ENCODE data around the gene ALOXE3. TPM values are rescaled to one million over a fixed set of nuclear protein-coding genes. Genes with fewer than 3 reads are reported as not detected.
"Not testable (repeated sequence)": the region's sequence is repeated elsewhere in the genome, so short reads cannot be mapped to it uniquely, and the experiment has no call there.

The ALOXE3 gene
- total RNA-seq, 1 donor from 2014 or later, result not detected

DNA sequence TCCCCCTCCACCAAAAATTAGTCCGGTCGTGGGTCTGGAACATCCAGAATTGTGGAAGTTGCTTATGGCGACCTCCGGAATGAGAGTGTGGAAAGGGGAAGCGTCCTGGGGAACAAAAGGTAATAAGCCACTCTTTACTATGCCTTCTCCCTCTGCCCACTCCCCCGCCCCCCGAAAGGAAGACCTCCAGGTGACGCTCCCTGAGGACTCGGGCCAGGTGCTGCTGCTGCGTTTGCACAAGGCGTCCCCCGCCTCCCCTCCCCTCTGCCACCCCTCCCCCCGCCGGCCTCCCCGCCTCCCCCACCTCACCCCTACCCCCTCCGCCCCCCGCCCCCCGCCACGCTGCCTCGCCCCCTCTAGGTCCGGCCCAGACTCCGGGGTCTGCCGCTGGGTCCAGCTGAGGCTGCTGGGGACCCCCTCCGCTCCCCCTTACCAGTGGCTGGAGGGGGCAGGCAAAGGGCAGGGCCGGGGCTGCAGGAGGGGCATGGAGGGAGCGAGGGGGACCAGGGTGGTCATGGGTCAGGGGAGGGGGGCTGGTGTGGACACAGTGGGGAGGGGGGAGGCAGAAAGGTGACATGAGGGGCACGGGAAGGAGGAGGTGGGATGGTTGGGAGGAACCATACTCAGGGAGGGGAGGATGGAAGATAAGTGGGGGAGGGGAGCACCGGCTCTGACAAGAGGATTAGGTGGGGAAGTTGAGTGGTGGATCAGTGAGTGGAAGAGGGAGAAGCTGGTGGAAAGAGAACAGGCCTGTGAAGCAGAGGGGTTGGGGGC, 54.4 kb downstream of the ALOXE3 start:
- Histone ChIP-seq H3K36me3 (ENCODE audit: control insufficient read depth in 3 of 3, insufficient read depth in 3 of 3, low read length in 3 of 3) (no peaks in the 10 kb centered on the region), H3K9ac (ENCODE audit: low read depth in 1 of 3, low read length in 3 of 3) (no peak overlapping the region), H3K4me1 (ENCODE audit: control insufficient read depth in 3 of 3, insufficient read depth in 3 of 3, low read length in 3 of 3) (peaks cover 7 to 9% (median 8%) of the 10 kb centered on the region in 3 donors), H3K9me3 (ENCODE audit: control insufficient read depth in 3 of 3, low read length in 3 of 3) (no peaks in the 10 kb centered on the region), H3K4me3 (ENCODE audit: low read length in 3 of 3) (no peak overlapping the region), H3K27me3 (ENCODE audit: control insufficient read depth in 3 of 3, insufficient read depth in 3 of 3, low read length in 3 of 3) (peaks cover 42 to 45% (median 43%) of the 10 kb centered on the region in 3 donors), H3K27ac (ENCODE audit: low read depth, low read length) (no peak overlapping the region)

DNA sequence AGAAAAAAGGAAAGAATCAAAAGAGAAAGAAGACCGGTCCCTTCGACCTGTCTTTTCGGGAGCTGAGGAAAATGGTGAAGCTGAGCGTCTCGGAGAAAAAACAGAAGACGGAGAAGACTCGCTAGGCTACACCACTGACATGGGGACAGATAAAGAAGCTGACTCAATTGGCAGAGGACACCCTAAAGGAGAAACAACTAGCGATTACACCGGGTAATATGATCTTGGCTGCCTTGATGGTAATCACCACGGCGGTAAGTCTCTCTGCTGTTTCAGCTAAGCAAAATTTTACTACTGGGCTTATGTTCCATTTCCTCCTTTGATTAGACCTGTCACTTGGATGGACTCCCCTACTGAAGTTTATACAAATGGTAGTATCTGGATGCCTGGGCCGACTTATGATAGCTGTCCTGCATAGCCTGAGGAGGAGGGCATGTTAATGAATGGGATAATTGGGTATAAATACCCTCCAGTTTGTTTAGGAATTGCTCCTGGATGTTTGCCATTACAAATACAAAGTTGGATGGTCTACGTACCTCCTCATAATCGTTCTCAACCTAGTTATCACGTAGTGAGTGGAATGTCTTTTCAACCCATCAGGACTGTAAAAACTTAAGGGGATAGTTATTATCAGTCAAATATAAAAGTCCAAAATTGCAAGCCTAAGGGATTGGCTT, 55.4 kb downstream of the ALOXE3 start:
- peaks cover 49 to 50% (median 49%) of the 10 kb centered on the region in 3 donors for H3K27me3 ChIP-seq (ENCODE audit: control insufficient read depth in 3 of 3, insufficient read depth in 3 of 3, low read length in 3 of 3)
- H3K4me1 ChIP-seq (ENCODE audit: control insufficient read depth in 3 of 3, insufficient read depth in 3 of 3, low read length in 3 of 3), result peaks cover 7 to 9% (median 8%) of the 10 kb centered on the region in 3 donors
- peak overlapping the region in 1 of 3 donors; percentile 26 for H3K4me3 ChIP-seq (ENCODE audit: low read length in 3 of 3)
- no peaks in the 10 kb centered on the region for H3K36me3 ChIP-seq (ENCODE audit: control insufficient read depth in 3 of 3, insufficient read depth in 3 of 3, low read length in 3 of 3)
- no peak overlapping the region for H3K9ac ChIP-seq (ENCODE audit: low read depth in 1 of 3, low read length in 3 of 3)
- H3K9me3 ChIP-seq (ENCODE audit: control insufficient read depth in 3 of 3, low read length in 3 of 3), result no peaks in the 10 kb centered on the region
- no peak overlapping the region for H3K27ac ChIP-seq (ENCODE audit: low read depth, low read length)

DNA sequence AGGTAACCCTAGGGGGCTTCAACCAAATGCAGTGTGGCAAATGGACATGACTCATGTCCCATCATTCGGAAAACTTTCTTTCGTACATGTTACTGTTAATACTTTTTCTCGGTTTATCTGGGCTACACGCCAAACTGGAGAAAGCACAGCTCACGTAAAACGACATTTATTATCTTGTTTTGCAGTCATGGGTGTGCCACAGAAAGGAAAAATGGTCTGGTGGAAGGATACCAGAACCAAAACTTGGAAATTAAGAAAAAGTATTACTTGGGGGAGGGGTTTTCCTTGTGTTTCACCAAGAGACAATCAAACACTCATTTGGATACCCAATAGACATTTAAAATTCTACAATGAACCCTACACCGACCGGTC, 55.9 kb downstream of the ALOXE3 start:
- Histone ChIP-seq H3K9me3 (ENCODE audit: control insufficient read depth in 3 of 3, low read length in 3 of 3) (no peaks in the 10 kb centered on the region), H3K27ac (ENCODE audit: low read depth, low read length) (no peak overlapping the region), H3K4me1 (ENCODE audit: control insufficient read depth in 3 of 3, insufficient read depth in 3 of 3, low read length in 3 of 3) (peaks cover 7 to 14% (median 8%) of the 10 kb centered on the region in 3 donors), H3K36me3 (ENCODE audit: control insufficient read depth in 3 of 3, insufficient read depth in 3 of 3, low read length in 3 of 3) (no peaks in the 10 kb centered on the region), H3K4me3 (ENCODE audit: low read length in 3 of 3) (peak overlapping the region in 1 of 3 donors; percentile 26), H3K27me3 (ENCODE audit: control insufficient read depth in 3 of 3, insufficient read depth in 3 of 3, low read length in 3 of 3) (peaks cover 51 to 52% (median 51%) of the 10 kb centered on the region in 3 donors), H3K9ac (ENCODE audit: low read depth in 1 of 3, low read length in 3 of 3) (no peak overlapping the region)

DNA sequence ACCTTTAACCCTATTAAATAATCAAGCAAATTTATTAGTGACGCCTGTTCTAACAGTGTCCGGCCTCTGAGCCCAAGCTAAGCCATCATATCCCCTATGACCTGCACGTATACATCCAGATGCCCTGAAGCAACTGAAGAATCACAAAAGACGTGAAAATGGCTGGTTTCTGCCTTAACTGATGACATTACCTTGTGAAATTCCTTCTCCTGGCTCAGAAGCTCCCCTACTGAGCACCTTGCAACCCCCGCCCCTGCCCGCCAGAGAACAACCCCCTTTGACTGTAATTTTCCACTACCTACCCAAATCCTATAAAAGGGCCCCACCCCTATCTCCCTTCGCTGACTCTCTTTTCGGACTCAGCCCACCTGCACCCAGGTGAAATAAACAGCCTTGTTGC, 56.5 kb downstream of the ALOXE3 start:
- H3K27me3 ChIP-seq (ENCODE audit: control insufficient read depth in 3 of 3, insufficient read depth in 3 of 3, low read length in 3 of 3), result peaks cover 51 to 52% (median 52%) of the 10 kb centered on the region in 3 donors

DNA sequence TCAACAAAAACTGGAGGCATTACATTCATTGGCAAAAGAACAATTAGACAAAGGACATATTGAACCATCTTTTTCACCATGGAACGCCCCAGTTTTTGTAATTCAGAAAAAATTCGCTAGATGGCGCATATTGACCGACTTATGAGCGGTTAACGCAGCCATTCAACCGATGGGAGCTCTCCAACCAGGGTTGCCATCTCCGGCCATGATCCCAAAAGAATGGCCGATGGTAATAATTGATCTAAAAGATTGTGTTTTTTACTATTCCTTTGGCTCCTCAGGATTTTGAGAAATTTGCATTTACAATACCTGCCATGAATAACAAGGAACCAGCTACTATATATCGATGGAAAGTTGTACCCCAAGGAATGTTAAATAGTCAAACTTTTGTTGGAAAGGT, 58.0 kb downstream of the ALOXE3 start:
- no peak overlapping the region for H3K4me3 ChIP-seq (ENCODE audit: low read length in 3 of 3)
- no peaks in the 10 kb centered on the region for H3K36me3 ChIP-seq (ENCODE audit: control insufficient read depth in 3 of 3, insufficient read depth in 3 of 3, low read length in 3 of 3)
- no peak overlapping the region for H3K9ac ChIP-seq (ENCODE audit: low read depth in 1 of 3, low read length in 3 of 3)
- H3K27ac ChIP-seq (ENCODE audit: low read depth, low read length), result no peak overlapping the region
- H3K4me1 ChIP-seq (ENCODE audit: control insufficient read depth in 3 of 3, insufficient read depth in 3 of 3, low read length in 3 of 3), result peaks cover 7 to 16% (median 8%) of the 10 kb centered on the region in 3 donors
- H3K27me3 ChIP-seq (ENCODE audit: control insufficient read depth in 3 of 3, insufficient read depth in 3 of 3, low read length in 3 of 3), result peaks cover 53 to 58% (median 56%) of the 10 kb centered on the region in 3 donors
- H3K9me3 ChIP-seq (ENCODE audit: control insufficient read depth in 3 of 3, low read length in 3 of 3), result no peaks in the 10 kb centered on the region

More for the DNA sequence above, 56.5 kb downstream of the ALOXE3 start:
- not testable (repeated sequence) for H3K9me3 ChIP-seq (ENCODE audit: control insufficient read depth in 3 of 3, low read length in 3 of 3); H3K36me3 ChIP-seq (ENCODE audit: control insufficient read depth in 3 of 3, insufficient read depth in 3 of 3, low read length in 3 of 3); H3K27ac ChIP-seq (ENCODE audit: low read depth, low read length); H3K9ac ChIP-seq (ENCODE audit: low read depth in 1 of 3, low read length in 3 of 3); H3K4me3 ChIP-seq (ENCODE audit: low read length in 3 of 3)
- peaks cover 7 to 16% (median 8%) of the 10 kb centered on the region in 3 donors for H3K4me1 ChIP-seq (ENCODE audit: control insufficient read depth in 3 of 3, insufficient read depth in 3 of 3, low read length in 3 of 3)

DNA sequence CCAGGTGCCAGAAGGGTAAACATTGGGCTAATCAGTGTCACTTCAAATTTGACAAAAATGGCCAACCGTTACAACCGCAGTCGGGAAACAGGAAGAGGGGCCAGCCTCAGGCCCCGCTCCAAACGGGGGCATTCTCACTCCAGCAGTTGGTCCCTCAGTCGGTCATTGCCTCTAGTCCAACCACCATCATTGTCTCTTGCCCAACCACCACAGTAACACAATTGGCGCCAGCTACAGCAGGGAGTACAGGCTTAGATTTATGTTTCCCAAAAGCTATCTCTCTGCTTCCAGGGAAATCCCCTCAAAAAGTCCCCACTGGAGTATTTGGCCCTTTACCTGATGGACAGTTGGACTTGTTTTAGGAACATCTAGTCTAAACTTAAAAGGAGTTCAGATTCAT, 59.2 kb downstream of the ALOXE3 start:
- Histone ChIP-seq H3K36me3 (ENCODE audit: control insufficient read depth in 3 of 3, insufficient read depth in 3 of 3, low read length in 3 of 3) (no peaks in the 10 kb centered on the region), H3K4me1 (ENCODE audit: control insufficient read depth in 3 of 3, insufficient read depth in 3 of 3, low read length in 3 of 3) (peaks cover 7 to 16% (median 8%) of the 10 kb centered on the region in 3 donors), H3K9ac (ENCODE audit: low read depth in 1 of 3, low read length in 3 of 3) (no peak overlapping the region), H3K4me3 (ENCODE audit: low read length in 3 of 3) (no peak overlapping the region), H3K9me3 (ENCODE audit: control insufficient read depth in 3 of 3, low read length in 3 of 3) (no peaks in the 10 kb centered on the region), H3K27me3 (ENCODE audit: control insufficient read depth in 3 of 3, insufficient read depth in 3 of 3, low read length in 3 of 3) (peaks cover 46 to 53% (median 47%) of the 10 kb centered on the region in 3 donors), H3K27ac (ENCODE audit: low read depth, low read length) (no peak overlapping the region)

DNA sequence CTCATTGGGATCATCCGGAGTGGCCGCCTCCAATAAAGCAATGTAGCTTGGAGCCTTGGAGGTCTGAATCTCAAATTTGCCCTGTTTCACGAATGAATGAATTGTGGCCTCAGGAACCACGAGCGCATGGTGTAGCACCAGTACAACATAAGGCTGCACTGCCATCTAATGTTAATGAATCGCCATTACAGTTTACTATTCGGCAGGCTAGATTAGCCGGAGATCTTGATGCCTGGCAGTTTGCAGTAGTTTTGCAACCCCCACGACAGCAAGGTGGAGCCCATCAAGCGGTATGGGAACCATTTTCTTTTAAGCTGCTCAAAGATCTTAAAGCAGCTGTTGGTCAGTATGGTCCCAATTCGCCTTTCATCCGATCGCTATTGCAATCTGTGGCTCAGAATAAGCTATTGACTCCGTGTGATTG, 60.6 kb downstream of the ALOXE3 start:
- H3K9me3 ChIP-seq (ENCODE audit: control insufficient read depth in 3 of 3, low read length in 3 of 3), result no peaks in the 10 kb centered on the region
- peaks cover 5 to 12% (median 5%) of the 10 kb centered on the region in 3 donors for H3K4me1 ChIP-seq (ENCODE audit: control insufficient read depth in 3 of 3, insufficient read depth in 3 of 3, low read length in 3 of 3)
- no peaks in the 10 kb centered on the region for H3K36me3 ChIP-seq (ENCODE audit: control insufficient read depth in 3 of 3, insufficient read depth in 3 of 3, low read length in 3 of 3)
- no peak overlapping the region for H3K9ac ChIP-seq (ENCODE audit: low read depth in 1 of 3, low read length in 3 of 3)
- peaks cover 35 to 43% (median 36%) of the 10 kb centered on the region in 3 donors for H3K27me3 ChIP-seq (ENCODE audit: control insufficient read depth in 3 of 3, insufficient read depth in 3 of 3, low read length in 3 of 3)
- H3K27ac ChIP-seq (ENCODE audit: low read depth, low read length), result no peak overlapping the region
- H3K4me3 ChIP-seq (ENCODE audit: low read length in 3 of 3), result no peak overlapping the region

DNA sequence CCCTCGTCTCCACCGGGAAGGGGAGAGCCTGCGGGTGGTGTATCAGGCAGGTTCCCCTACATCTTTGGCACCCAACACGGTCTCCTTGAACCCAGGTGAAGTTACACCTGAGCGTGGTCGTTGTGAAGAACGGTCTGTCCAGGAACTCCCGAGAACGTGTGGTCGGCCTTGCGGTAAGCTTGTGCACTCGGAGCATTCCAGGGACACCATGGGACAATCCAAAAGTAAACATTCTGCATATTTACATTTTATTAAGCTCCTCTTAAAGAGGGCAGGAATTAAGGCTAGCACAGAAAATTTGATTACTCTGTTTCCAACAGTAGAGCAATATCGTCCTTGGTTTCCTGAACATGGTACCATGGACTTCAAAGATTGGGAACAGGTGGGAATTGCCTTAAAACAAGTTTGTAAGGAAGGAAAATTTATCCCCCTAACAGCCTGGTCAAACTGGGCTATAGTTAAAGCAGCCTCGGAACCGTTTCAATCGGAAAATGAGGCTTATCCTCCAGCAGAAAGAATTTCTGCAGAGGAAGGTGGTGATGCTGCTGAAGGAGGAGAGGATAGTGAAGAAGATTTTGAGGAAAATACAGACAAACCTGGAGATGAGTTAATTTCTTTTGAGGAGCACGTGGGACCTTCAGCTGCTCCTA, 61.2 kb downstream of the ALOXE3 start:
- Histone ChIP-seq H3K9me3 (ENCODE audit: control insufficient read depth in 3 of 3, low read length in 3 of 3) (no peaks in the 10 kb centered on the region), H3K27me3 (ENCODE audit: control insufficient read depth in 3 of 3, insufficient read depth in 3 of 3, low read length in 3 of 3) (peaks cover 30 to 37% (median 32%) of the 10 kb centered on the region in 3 donors), H3K27ac (ENCODE audit: low read depth, low read length) (no peak overlapping the region), H3K4me1 (ENCODE audit: control insufficient read depth in 3 of 3, insufficient read depth in 3 of 3, low read length in 3 of 3) (peaks cover 0 to 7% (median 0%) of the 10 kb centered on the region in 3 donors), H3K4me3 (ENCODE audit: low read length in 3 of 3) (no peak overlapping the region), H3K36me3 (ENCODE audit: control insufficient read depth in 3 of 3, insufficient read depth in 3 of 3, low read length in 3 of 3) (no peaks in the 10 kb centered on the region), H3K9ac (ENCODE audit: low read depth in 1 of 3, low read length in 3 of 3) (no peak overlapping the region)

DNA sequence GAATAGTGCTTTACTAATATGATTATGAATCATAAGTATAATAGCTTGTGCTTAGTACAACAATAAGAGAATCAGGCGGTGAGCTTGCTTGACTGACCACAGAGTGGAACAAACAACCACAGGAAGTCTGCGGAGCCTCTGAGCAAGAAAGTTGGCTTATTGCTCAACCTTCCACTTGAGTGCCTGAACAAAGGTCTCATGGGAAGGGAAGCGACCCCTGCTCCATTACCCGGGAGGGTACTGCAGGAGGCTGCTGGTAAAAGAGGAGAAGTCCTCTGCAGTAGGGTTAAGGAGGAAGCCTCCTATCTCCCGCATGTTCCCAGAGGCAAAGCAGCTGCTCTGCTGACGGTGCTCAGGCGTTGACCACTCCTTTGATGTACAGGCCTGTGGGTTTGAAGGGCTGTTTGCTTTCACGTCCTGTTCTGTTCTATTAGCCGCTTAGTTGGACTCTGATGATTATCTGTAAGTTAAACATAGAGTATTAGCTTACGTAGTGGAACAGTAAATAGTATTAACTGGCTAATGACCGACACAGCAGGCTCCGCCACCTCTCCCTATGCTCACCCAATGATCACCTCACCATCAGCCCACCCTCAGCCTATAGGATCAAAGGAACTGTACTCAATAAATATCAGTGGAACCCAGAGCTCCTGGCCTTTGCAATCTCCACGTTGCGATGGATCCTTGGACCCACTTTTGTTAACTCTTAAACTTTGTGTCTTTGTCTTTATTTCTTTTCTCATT, 61.9 kb downstream of the ALOXE3 start:
- H3K27ac ChIP-seq (ENCODE audit: low read depth, low read length), result no peak overlapping the region
- H3K27me3 ChIP-seq (ENCODE audit: control insufficient read depth in 3 of 3, insufficient read depth in 3 of 3, low read length in 3 of 3), result peaks cover 24 to 30% (median 28%) of the 10 kb centered on the region in 3 donors
- H3K4me3 ChIP-seq (ENCODE audit: low read length in 3 of 3), result no peak overlapping the region
- no peak overlapping the region for H3K9ac ChIP-seq (ENCODE audit: low read depth in 1 of 3, low read length in 3 of 3)
- peaks cover 0 to 7% (median 0%) of the 10 kb centered on the region in 3 donors for H3K4me1 ChIP-seq (ENCODE audit: control insufficient read depth in 3 of 3, insufficient read depth in 3 of 3, low read length in 3 of 3)
- H3K36me3 ChIP-seq (ENCODE audit: control insufficient read depth in 3 of 3, insufficient read depth in 3 of 3, low read length in 3 of 3), result no peaks in the 10 kb centered on the region
- no peaks in the 10 kb centered on the region for H3K9me3 ChIP-seq (ENCODE audit: control insufficient read depth in 3 of 3, low read length in 3 of 3)
